Hepatic stellate cell (primary cell): ENCODE results near the gene ITSN1.
"Not testable (repeated sequence)": the region's sequence is repeated elsewhere in the genome, so short reads cannot be mapped to it uniquely, and the experiment has no call there.

Experiments used
- DNase-seq: peaks from one replicate; pipeline ENCODE4 v3.0.0; 2011; ENCODE audit warnings: low spot score

ITSN1 gene

DNA sequence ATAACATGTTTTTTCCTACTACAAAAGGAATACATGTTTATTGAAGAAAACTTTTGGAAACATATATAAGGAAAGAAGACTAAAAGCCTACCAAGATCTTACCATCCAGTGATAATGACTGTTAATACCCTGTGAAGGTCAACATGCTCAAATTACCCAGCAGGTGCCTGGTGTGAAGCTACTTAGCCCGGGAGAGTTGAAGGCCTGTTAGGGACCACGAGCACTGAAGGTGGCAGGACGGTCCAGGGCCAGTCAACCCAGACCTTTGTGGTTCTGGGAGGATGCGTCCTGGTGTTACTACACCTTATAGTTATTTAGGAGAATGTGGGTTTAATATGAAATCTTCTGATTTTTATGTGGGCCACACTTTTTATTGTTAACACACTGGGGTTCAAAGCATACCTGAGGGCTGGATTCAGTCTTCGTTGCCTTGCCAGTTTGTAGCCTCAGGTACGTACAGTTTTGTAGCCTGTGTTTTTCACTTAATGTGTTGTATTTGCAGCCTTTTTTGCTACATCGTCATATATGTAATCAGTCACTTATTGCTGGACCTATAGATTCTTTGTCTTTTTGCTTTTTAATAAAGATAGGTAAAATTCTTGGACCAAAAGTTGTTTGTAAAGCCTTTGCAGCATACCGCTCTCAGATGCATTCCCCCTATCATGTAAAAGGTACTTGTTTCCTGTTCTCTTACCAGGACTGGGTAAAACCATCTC lies 9.8 kb downstream of the ITSN1 start:
- DNase-seq: no peak

GRCh38 chr21:33654412-33654811 lies 12.1 kb downstream of the ITSN1 start:
- DNase-seq: no peak

- DNase-seq: peak; percentile 60
Observed at GRCh38 chr21:33655588-33656221, 13.4 kb downstream of the ITSN1 start.

DNA sequence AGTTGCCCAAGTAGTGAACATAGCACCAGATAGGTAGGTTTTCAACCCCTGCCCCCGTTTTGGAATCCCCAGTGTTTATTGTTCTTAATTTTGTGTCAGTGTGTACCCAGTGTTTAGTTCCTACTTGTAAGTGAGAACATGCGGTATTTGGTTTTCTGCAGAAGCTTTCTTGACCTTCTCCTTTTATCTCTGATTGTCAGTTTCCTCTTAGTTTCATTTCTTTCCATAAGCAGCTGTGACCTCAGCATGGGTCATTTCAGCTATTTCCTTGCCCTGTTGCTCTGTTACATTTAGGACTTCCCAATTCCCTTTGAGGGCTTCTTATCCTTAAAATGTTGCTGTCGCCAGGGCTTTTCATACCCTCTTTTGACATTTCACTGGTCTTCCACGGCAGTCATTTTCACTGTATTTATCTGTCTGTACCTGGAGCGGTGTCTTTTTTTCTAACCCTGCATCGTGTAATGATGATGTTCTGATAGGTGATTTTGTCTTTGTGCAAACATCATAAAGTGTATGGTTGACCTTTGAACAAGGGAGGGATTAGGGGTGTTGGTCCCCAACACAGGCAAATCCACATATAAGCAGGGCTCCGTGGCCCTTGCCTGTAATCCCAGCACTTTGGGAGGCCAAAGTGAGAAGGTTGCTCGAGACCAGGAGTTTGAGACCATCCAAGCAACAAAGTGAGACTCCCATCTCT lies 15.0 kb downstream of the ITSN1 start:
- no peak for DNase-seq

DNA sequence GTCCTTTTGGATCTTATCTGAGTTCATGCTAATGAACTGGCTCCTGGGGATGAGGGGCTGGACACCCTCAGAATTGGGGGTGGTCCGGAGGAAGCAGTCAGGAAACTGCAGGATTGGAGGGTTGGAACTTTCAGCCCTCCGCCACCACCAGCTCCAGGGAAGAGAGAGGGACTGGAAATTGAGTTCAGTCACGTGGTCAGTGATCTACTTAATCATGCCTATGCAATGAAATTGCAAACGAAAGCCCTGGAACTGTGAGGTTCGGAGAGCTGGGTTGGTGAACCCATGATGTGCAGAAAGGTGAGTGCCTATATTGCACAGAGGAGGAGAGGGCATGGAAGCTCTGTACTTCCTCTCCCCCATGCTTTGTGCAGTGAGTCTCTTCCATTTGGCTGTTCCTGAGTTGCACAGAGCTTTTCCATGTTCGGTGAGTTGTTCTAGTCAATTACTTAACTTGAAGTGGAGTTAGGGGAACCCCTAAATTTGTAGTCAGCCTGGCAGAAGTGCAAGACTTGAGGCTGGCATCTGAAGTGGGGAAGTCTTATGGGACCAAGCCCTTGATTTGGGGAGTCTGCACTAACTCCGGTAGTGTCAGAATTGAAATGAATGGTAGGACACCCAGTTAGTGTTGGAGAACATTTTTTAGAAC lies 16.7 kb downstream of the ITSN1 start:
- no peak for DNase-seq

GRCh38 chr21:33659568-33659949 lies 17.3 kb downstream of the ITSN1 start:
- no peak for DNase-seq

- DNase-seq: no peak
Observed at GRCh38 chr21:33660406-33660805, 18.1 kb downstream of the ITSN1 start.

GRCh38 chr21:33661146-33661545 lies 18.8 kb downstream of the ITSN1 start:
- DNase-seq: no peak

- no peak for DNase-seq
Observed at GRCh38 chr21:33662046-33662445, 19.7 kb downstream of the ITSN1 start.

- no peak for DNase-seq
Observed at GRCh38 chr21:33663241-33663640, 20.9 kb downstream of the ITSN1 start.

- no peak for DNase-seq
Observed at GRCh38 chr21:33664135-33664534, 21.8 kb downstream of the ITSN1 start.

DNA sequence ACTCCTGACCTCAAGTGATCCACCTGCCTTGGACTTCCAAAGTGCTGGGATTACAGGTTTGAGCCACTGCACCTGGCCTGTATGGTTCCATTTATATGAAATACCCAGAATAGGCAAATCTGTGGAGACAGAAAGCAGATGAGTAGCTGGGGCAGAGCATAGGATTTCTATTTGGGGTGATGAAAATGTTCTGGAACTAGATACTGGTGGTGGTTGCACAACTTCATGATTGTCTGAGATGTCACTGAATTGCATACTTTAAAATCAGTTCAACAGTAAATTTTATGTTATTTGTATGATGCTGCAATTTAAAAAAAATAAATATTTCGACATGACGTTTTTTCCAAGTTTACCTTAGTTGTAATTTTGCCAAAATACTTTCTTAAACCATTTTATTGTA lies 23.9 kb downstream of the ITSN1 start:
- DNase-seq: no peak

DNA sequence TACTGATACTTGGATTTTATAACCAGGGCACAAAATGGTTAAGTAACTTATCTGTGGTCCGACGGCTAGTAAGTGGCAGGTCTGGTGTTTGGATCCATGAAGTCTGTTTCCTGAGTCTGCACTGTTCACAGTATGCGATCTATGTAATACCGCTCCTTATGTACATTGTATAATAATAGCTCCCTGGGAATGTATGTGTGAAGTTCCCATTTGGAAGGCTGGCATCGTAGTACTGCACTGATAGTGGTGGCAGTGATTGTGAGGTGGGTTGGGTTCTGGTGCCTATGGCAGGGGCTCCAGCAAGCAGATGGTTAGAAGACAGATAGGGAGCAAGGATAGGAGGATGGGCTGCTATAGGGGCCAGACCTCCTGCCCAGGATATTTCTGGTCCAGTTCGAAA lies 25.3 kb downstream of the ITSN1 start:
- DNase-seq: no peak

DNA sequence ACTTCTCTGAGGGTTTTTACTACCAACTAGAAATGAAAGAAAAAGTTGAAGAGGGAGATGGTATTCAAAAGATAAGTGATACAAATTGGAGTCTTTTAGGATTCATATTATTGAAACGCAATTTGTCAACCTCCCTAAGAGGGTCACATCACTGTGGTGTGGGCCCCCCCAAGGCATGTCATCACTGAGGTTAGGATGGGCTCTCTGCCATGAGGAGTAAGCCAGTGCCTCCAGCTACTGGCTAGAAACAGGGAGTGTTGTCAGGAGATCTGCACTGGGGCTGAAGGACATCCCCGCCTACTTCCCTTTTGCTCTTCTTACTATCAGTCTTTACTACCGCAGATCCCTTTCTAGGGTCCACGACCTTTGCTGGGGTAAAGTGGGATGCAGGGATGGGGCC lies 25.9 kb downstream of the ITSN1 start:
- DNase-seq: no peak

GRCh38 chr21:33668620-33669019 lies 26.3 kb downstream of the ITSN1 start:
- no peak for DNase-seq

- DNase-seq: no peak
Observed at GRCh38 chr21:33670076-33670978, 28.0 kb downstream of the ITSN1 start.

GRCh38 chr21:33673473-33673872 lies 31.2 kb downstream of the ITSN1 start:
- DNase-seq: no peak

- DNase-seq: no peak
Observed at GRCh38 chr21:33674226-33674625, 31.9 kb downstream of the ITSN1 start.

DNA sequence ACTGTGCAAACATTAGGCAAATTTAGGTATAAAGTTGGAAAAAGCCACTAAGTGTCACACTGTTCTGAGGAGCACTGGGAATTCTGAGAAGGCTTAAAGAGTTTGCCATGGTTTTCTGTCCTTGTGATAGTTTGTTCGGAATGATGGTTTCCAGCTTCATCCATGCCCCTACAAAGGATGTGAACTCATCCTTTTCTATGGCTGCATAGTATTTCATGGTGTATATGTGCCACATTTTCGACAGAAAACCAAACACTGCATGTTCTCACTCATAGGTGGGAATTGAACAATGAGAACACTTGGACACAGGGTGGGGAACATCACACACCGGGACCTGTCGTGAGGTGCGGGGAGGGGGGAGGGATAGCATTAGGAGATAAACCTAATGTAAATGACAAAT lies 34.4 kb downstream of the ITSN1 start:
- DNase-seq: not testable (repeated sequence)

DNA sequence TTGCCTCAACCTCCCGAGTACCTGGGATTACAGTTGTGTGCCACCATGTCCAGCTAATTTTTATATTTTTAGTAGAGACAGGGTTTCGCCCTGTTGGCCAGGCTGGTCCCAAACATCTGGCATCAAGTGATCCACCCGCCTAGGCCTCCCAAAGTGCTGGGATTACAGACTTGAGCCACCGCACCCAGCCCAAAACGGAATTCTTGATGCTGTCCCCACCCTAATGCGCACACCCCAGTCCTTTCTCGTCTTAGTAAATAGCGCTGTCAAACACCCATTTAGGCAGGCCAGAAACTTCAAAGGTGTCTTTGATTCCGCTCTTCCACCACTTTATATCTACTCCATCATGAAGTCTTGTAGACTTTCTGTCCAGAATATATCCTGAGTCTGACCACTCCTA lies 35.1 kb downstream of the ITSN1 start:
- DNase-seq: no peak

DNA sequence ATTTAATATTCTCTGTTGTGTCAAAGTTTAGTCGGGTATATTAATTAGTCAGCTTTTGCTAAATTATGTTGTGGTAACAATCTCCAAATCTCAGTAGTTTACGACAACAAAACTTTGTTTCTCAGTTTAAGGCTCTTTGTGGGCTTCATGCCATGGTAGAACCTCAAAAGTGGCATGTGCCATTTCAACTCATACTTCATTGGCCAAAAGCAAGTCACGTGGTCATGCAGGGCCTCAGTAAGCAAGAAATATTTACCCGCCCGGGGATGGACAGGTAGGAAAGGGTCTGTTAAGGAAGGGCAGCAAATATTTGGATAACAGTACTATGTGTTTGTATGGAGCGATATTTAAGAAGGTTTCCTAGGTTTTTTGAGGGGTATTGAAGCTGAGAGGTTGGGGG lies 38.6 kb downstream of the ITSN1 start:
- no peak for DNase-seq
